SKM-1 (cell line): Measurements from ENCODE around the gene EPHA10.

Experiments used
- DNase-seq: peaks from one replicate; lab custom pipeline; 2025; ENCODE audit not compliant: unreplicated experiment; lab: John Stamatoyannopoulos, UW

EPHA10 gene

DNA sequence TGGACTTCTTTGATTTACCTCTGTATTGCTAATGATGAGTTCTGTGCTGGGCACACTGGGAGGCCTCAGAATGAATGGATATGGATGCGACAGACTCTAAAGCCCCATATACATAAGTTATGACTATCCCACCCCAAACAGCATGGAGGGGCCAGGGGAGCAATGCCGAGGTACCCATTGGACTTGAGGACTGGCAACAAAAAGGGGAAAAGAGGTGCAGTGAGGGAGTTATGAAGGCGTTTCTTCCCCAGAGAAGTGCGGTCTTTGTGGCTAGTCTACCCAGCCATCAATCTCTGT is 87.8 kb downstream of the EPHA10 start:
- DNase-seq, result no peak

DNA sequence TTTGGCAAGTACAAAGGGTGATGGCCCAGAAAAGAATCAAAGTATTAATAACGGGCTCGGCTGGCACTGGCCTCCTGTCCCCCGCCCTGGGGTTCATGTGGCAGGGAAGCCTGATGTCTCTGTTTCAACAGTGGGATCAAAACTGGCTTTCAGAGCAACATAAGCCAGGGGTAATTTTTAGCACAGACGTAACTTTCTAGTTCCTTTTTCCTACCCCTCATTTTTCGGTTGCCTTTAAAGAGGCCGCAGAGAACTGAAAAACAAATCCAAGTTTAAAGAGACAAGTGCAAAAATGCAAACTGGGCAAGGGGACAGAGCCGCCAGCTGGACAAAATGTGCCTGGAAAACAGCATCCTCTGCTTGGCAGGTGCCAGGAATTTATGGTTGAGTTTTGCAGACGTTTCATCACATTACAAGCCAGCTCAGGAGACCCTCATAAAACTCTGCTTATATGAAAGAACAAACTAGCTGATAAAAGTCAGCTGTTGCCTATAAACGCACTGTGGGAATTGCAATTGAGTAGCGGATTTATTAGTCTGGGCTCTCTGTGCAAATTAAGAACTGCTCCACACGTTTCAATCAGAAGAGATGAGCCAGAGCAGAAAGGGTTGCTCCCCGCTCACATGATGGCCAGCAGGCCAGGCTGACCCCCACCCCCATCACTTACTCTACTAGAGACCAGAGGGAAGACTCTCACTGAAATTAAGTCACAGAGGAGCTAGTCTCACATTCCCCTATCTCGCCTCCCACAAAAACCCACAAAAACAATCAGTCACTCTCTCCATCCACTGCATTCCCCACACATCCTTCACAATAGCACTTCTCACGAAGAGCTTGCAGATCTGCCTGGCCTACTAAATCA is 88.4 kb downstream of the EPHA10 start:
- no peak for DNase-seq

DNA sequence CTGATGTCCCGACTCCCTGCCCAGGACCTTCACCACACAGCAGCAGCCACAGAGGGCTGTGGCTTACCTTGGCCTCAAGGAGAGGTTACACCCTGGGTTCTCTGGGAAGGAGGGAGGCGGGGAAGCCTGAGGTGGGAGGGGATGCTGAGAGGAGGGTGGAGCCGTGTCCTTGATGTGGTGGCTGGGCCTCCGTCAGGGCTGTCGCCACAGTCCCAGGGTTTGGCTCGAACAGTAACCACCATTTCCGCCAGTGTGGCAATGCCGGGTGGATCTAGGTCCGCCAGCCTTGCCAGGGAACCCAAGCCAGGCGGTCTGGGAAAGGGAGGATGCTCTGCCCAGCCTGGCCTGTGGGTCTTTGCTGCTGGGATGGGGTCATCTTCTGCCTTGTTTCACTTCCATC is 91.0 kb downstream of the EPHA10 start:
- DNase-seq, result no peak

DNA sequence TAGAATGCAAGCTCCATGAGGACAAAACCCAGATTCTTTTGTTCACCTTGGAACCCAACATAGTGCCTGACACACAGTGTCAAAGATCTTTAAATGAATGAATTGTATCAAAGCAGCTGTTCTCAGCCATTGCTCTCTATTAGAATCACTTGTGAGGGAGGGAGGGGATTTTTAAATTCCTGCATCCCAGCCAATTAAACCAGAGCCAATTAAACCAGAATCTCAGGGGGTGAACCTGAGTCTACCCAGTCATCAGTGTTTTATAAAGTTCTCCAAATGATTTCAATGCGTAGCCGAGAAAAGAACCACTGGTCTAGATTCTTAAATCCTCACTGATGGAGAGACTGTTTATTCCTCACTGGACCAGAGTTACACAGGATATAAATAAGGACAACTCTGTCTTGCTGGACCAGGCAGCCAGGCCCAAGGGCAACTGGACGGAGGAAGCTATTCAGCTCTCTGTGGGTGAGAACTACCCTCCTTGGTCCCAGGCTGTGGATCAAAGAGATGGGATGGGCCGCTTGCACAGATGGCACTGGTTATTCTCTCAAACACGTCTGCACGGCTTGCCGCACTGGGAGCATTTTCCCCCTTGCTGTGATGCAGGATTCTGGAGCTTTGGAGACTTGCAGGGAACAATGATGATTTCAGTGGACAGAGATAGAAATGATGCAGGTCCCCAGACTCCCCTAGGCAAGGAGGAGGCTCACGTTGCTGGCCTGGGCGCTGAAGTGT is 92.6 kb downstream of the EPHA10 start:
- DNase-seq, result no peak

DNA sequence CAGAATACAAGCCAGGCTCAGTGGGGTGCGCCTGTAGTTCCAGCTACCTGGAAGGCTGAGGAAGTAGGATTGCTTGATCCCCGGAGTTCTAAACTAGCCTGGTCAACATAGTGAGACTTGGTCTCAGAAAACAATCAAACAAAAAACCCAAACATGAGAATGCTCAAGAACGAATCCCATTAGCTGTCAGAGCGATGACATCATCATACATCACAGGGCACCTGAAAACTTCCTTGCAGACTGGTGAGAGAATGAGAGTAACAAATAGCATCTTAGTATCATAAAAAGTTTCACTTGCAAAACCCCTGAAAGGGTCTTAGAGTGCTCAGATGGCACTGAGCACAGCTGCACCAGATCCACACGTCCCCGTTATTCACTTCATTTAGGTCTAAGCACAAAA is 93.7 kb downstream of the EPHA10 start:
- DNase-seq, result no peak

DNA sequence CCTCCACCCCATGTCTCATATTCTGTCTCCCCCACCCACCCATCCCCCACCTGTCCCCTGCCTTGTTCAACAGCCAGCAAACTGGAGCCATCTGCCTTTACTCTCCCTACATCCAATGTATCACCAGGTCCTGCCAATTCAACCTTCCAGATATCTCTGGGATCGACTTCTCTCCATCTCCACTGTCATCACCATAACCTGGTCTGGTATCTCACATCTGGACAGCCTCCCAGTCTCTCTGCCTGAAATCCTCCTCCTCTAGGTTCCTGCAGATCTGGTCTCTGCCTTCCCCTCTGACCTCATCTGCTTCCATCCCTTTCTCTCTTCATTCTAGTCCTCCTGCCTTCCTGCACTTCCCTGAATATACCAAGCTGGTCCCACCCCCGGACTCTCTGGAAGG is 94.8 kb downstream of the EPHA10 start:
- DNase-seq, result no peak

DNA sequence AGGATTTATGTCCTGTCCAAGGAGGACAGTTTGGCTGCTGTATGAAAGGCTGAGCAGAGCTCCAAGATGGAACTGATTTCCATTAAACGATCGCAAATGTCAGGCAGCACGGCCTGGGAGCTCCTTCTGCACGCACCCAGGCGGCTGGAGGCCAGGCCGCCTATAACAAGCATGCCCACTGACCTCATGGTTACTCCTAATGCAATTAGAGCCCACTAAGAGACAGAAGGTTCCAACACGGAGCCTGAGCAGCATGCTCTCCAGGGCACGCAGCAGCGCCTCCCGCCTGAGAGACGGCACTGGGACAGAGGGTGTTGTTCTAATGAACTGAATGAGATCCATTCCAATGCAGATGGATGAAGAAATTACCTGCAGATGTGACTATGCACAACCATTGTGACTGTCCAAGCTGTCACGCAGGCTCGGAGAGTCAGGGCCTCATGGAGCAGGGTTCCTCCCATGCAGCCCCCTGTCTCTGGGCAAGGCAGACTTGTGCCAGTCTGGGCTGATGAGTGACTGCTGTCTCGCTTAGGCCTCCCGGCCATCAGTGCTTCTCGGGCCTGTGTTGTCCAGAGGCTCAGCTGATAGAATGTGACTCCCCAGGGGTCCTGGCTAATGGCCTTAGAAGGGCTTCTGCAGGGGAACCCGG is 97.8 kb downstream of the EPHA10 start:
- DNase-seq, result no peak

DNA sequence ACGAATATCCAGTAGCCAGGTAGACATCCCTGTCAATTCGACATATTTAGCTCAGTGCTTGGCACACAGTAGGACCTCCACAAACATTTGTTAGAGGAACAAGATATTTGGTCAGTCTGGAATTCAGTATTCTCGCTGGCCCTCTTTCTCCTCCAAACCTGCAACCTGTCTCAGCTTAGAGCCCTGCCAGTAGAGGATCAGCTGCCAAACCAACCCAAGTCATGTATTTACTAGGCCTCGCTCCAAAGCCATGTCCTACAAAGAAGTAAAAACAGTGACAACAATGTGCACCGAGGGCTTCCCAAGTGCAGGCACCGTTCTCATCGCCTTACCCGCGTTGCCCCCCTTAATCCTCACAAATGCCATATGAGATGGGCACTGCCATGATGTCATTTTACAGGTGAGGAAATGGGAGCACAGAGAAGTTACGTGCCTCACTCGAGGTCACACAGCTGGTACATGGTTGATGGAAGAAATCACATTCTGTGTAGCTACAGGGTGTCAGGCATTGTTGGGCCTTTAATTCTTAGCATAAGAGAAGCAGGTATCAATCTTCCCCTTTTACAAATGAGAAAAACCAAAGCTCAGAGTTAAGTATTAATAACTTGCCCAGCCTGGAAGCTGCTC is 98.6 kb downstream of the EPHA10 start:
- DNase-seq, result no peak
